ENCODE measurements around the gene ADD1.

DNA sequence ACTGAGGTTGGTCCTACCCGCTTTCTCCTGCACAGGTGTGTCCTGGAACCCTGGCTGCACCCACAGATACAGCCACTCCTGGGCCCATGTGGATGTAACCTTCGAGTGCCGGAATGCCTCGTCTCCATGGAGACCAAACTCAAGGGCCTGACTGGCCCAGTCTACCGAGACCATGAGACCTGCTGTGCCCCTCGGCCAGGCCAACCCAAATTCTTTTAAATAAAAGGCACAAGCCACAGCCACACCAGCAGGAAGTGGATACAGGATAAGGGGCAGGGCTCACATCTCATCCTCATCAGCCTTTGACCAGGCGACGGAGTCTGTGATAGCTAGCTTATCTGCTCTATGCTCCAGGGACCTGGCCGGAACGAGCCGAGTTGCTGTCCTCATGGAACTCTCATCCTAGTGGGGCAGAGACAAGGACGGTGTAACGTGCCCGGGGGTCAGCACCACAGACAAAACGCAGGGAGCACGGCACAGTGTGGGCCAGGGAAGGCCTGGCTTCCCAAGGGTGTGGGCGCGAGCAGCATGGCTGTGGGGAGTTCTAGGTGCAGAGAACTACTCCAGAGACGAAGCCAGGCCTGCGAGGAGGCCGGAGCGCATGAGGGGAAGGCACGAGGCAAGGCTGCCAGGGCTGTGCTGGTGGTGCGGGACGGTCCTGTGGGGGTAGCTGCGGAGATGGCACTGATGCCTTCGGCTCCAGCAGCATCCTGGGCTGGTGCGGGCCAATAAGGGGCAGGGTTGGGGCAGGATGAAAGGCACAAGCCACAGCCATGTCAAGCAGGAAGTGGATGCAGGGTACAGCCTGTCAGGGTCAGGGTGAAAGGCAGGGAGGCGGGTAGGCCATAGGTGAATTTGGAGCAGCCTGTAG is 96.9 kb downstream of the ADD1 start:
- TF ChIP-seq POLR2A (IDR thresholded peaks at IDR 0.05), result no peak
- TF ChIP-seq, protein P1, sequence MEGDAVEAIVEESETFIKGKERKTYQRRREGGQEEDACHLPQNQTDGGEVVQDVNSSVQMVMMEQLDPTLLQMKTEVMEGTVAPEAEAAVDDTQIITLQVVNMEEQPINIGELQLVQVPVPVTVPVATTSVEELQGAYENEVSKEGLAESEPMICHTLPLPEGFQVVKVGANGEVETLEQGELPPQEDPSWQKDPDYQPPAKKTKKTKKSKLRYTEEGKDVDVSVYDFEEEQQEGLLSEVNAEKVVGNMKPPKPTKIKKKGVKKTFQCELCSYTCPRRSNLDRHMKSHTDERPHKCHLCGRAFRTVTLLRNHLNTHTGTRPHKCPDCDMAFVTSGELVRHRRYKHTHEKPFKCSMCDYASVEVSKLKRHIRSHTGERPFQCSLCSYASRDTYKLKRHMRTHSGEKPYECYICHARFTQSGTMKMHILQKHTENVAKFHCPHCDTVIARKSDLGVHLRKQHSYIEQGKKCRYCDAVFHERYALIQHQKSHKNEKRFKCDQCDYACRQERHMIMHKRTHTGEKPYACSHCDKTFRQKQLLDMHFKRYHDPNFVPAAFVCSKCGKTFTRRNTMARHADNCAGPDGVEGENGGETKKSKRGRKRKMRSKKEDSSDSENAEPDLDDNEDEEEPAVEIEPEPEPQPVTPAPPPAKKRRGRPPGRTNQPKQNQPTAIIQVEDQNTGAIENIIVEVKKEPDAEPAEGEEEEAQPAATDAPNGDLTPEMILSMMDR (IDR thresholded peaks at IDR 0.05), result no peak

Data from right lobe of liver (tissue), 4 donors.